NCI-H460 (cell line): ENCODE measurements around the gene TCN2. TPM values are rescaled to one million over a fixed set of nuclear protein-coding genes. Genes with fewer than 3 reads are reported as not detected.

Source experiments
- DNase-seq: peaks from one replicate; pipeline ENCODE4 v3.0.0-alpha.2; 2016; ENCODE audit warnings: low read depth; ENCODE audit errors: extremely low read depth
- total RNA-seq: library from RNA; depleted of rRNA; stranded (reverse); fragments of >200 nt; shearing (Covaris generic); gene quantifications from 2 replicates; pipeline ENCODE4 v1.2.3, GENCODE V29; 2014

TCN2 gene
- total RNA-seq, 1 experiment from 2014 or later = 2.1 TPM

- no peak for DNase-seq
These were observed 34.0 kb downstream of the TCN2 start for GRCh38 chr22:30640839-30641430.

GRCh38 chr22:30643055-30643875 is 36.3 kb downstream of the TCN2 start:
- no peak for DNase-seq

- no peak for DNase-seq
These were observed 39.7 kb downstream of the TCN2 start for GRCh38 chr22:30646518-30647160.

- DNase-seq = no peak
These were observed 40.6 kb downstream of the TCN2 start for GRCh38 chr22:30647536-30647935.

GRCh38 chr22:30648825-30649224 is 41.9 kb downstream of the TCN2 start:
- no peak for DNase-seq

- DNase-seq = peak; percentile 28
These were observed 42.5 kb downstream of the TCN2 start for GRCh38 chr22:30649430-30650007.

GRCh38 chr22:30650508-30651116 is 43.6 kb downstream of the TCN2 start:
- no peak for DNase-seq

- DNase-seq = no peak
These were observed 45.9 kb downstream of the TCN2 start for GRCh38 chr22:30652852-30653251.

- no peak for DNase-seq
These were observed 47.4 kb downstream of the TCN2 start for GRCh38 chr22:30654361-30654760.

GRCh38 chr22:30655532-30655931 is 48.6 kb downstream of the TCN2 start:
- no peak for DNase-seq

- no peak for DNase-seq
These were observed 55.1 kb downstream of the TCN2 start for GRCh38 chr22:30662040-30662439.

GRCh38 chr22:30664798-30665197 is 57.8 kb downstream of the TCN2 start:
- DNase-seq = no peak

GRCh38 chr22:30665266-30665665 is 58.3 kb downstream of the TCN2 start:
- no peak for DNase-seq

GRCh38 chr22:30665786-30666185 is 58.8 kb downstream of the TCN2 start:
- no peak for DNase-seq

GRCh38 chr22:30667107-30667493 is 60.1 kb downstream of the TCN2 start:
- DNase-seq = no peak

- DNase-seq = peak; percentile 85
These were observed 60.8 kb downstream of the TCN2 start, which contains the start of gene DUSP18 for GRCh38 chr22:30667494-30668385. TSS of gene DUSP18 (minus strand) at chr22:30667875. CDS start at chr22:30664003, 3,872 bp downstream.

GRCh38 chr22:30668386-30668710 is 61.4 kb downstream of the TCN2 start:
- no peak for DNase-seq

- DNase-seq = no peak
These were observed 64.1 kb downstream of the TCN2 start for GRCh38 chr22:30671071-30671470.

- no peak for DNase-seq
These were observed 66.2 kb downstream of the TCN2 start for GRCh38 chr22:30673136-30673535.

GRCh38 chr22:30674482-30674881 is 67.5 kb downstream of the TCN2 start:
- DNase-seq = no peak
